ENCODE results near the gene E2F3.

The E2F3 gene

GRCh38 chr6:20401205-20402091, at the start of gene E2F3:
Gene E2F3, plus strand, starts transcription at chr6:20401879. Its CDS starts 354 bp downstream, at chr6:20402233.
- DNase-seq (ENCODE audit: low spot score), result peak; percentile 99

GRCh38 chr6:20352346-20352745, 49.3 kb upstream of the E2F3 start:
- DNase-seq (ENCODE audit: low spot score), result no peak

GRCh38 chr6:20353134-20353533, 48.5 kb upstream of the E2F3 start:
- no peak for DNase-seq (ENCODE audit: low spot score)

- DNase-seq (ENCODE audit: low spot score), result no peak
Measured at GRCh38 chr6:20354366-20354765, 47.3 kb upstream of the E2F3 start.

- no peak for DNase-seq (ENCODE audit: low spot score)
Measured at GRCh38 chr6:20360471-20361119, 41.1 kb upstream of the E2F3 start.

GRCh38 chr6:20362623-20363022, 39.1 kb upstream of the E2F3 start:
- no peak for DNase-seq (ENCODE audit: low spot score)

- DNase-seq (ENCODE audit: low spot score), result no peak
Measured at GRCh38 chr6:20364327-20364726, 37.4 kb upstream of the E2F3 start.

- no peak for DNase-seq (ENCODE audit: low spot score)
Measured at GRCh38 chr6:20365456-20365855, 36.2 kb upstream of the E2F3 start.

- DNase-seq (ENCODE audit: low spot score), result no peak
Measured at GRCh38 chr6:20366082-20366830, 35.4 kb upstream of the E2F3 start.

- DNase-seq (ENCODE audit: low spot score), result peak; percentile 67
Measured at GRCh38 chr6:20367743-20368485, 33.8 kb upstream of the E2F3 start.

GRCh38 chr6:20370393-20370792, 31.3 kb upstream of the E2F3 start:
- no peak for DNase-seq (ENCODE audit: low spot score)

GRCh38 chr6:20370801-20371200, 30.9 kb upstream of the E2F3 start:
- no peak for DNase-seq (ENCODE audit: low spot score)

GRCh38 chr6:20375436-20375835, 26.2 kb upstream of the E2F3 start:
- DNase-seq (ENCODE audit: low spot score), result no peak

GRCh38 chr6:20377623-20378265, 23.9 kb upstream of the E2F3 start:
- DNase-seq (ENCODE audit: low spot score), result no peak

GRCh38 chr6:20379231-20379630, 22.4 kb upstream of the E2F3 start:
- no peak for DNase-seq (ENCODE audit: low spot score)

- DNase-seq (ENCODE audit: low spot score), result no peak
Measured at GRCh38 chr6:20386218-20386617, 15.5 kb upstream of the E2F3 start.

GRCh38 chr6:20389066-20389465, 12.6 kb upstream of the E2F3 start:
- no peak for DNase-seq (ENCODE audit: low spot score)

GRCh38 chr6:20393297-20393696, 8.4 kb upstream of the E2F3 start:
- DNase-seq (ENCODE audit: low spot score), result no peak

- no peak for DNase-seq (ENCODE audit: low spot score)
Measured at GRCh38 chr6:20399518-20399917, 2.2 kb upstream of the E2F3 start.

GRCh38 chr6:20400456-20401204, 1.0 kb upstream of the E2F3 start:
- DNase-seq (ENCODE audit: low spot score), result peak; percentile 51

GRCh38 chr6:20402092-20402341, 338 bp downstream of the E2F3 start:
- no peak for DNase-seq (ENCODE audit: low spot score)
